ENCODE measurements around the gene LRRN2.

DNA sequence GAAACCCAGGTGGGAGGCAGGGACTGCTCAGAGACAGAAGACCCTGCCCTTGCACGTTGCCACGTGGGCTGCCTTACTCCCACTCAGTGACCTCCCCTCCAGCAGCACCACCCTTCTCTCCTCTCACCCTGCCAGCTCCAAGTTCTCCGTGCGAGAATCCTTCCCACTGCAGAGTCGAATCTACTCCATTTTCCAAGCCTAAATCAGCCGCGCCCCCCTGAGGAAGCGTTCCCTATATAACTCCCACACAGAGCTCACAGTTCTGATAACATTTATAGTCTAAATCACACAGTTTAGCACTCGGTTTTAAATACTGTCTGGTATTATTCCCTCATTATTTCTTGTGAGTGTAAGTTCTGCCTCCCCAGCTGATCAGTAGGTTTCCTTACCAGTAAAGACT, 7.7 kb downstream of the LRRN2 start:
- TF ChIP-seq, protein P1, sequence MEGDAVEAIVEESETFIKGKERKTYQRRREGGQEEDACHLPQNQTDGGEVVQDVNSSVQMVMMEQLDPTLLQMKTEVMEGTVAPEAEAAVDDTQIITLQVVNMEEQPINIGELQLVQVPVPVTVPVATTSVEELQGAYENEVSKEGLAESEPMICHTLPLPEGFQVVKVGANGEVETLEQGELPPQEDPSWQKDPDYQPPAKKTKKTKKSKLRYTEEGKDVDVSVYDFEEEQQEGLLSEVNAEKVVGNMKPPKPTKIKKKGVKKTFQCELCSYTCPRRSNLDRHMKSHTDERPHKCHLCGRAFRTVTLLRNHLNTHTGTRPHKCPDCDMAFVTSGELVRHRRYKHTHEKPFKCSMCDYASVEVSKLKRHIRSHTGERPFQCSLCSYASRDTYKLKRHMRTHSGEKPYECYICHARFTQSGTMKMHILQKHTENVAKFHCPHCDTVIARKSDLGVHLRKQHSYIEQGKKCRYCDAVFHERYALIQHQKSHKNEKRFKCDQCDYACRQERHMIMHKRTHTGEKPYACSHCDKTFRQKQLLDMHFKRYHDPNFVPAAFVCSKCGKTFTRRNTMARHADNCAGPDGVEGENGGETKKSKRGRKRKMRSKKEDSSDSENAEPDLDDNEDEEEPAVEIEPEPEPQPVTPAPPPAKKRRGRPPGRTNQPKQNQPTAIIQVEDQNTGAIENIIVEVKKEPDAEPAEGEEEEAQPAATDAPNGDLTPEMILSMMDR (IDR thresholded peaks at IDR 0.05; ENCODE audit: insufficient read depth, low read depth, low read length), result no peak
- TF ChIP-seq EZH2 (IDR thresholded peaks at IDR 0.05; ENCODE audit: insufficient read depth, low read length), result no peak

Data from astrocyte (in vitro differentiated cells and primary cell).